K562 (cell line): Measurements from ENCODE around the gene IDI2. TPM values are rescaled to one million over a fixed set of nuclear protein-coding genes. Genes with fewer than 3 reads are reported as not detected.

ENCODE experiments used
- ATF4 ChIP-seq: fragments of 450-650 bp; formaldehyde crosslinking; IDR thresholded peaks from 2 replicates; pipeline ENCODE4 v1.4.0; 2022; ENCODE audit warnings: mild to moderate bottlenecking, moderate library complexity
- BHLHE40 ChIP-seq: IDR thresholded peaks from 2 replicates; pipeline ENCODE4 v1.6.1; 2011; ENCODE audit warnings: low read length, improper control_type of control experiment
- BRF1 ChIP-seq: IDR thresholded peaks from 3 replicates; pipeline ENCODE4 v1.6.1; 2011; ENCODE audit warnings: borderline replicate concordance, mild to moderate bottlenecking; ENCODE audit not compliant: insufficient read length; ENCODE audit errors: extremely low read depth
- DEAF1 ChIP-seq: fragments of 450-650 bp; formaldehyde crosslinking; IDR thresholded peaks from 2 replicates; pipeline ENCODE4 v1.4.0; 2020; ENCODE audit warnings: mild to moderate bottlenecking, moderate library complexity
- ELK1 ChIP-seq: sonication (generic); formaldehyde crosslinking; IDR thresholded peaks from 2 replicates; pipeline ENCODE4 v1.8.1; 2022; ENCODE audit warnings: missing genetic modification reagents
- HCFC1 ChIP-seq: IDR thresholded peaks from 2 replicates; pipeline ENCODE4 v1.6.1; 2012; ENCODE audit warnings: low read depth, low read length, improper control_type of control experiment
- L3MBTL2 ChIP-seq: fragments of 450-650 bp; IDR thresholded peaks from 2 replicates; pipeline ENCODE4 v1.6.1; 2016; ENCODE audit warnings: mild to moderate bottlenecking, moderate library complexity
- LEF1 ChIP-seq: fragments of 450-650 bp; IDR thresholded peaks from 2 replicates; pipeline ENCODE4 v1.6.1; 2016; ENCODE audit warnings: mild to moderate bottlenecking
- MCM2 ChIP-seq: fragments of 450-650 bp; IDR thresholded peaks from 2 replicates; pipeline ENCODE4 v1.6.1; 2017; ENCODE audit warnings: low read depth, mild to moderate bottlenecking
- NFE2L1 ChIP-seq: fragments of 450-650 bp; IDR thresholded peaks from 2 replicates; pipeline ENCODE4 v1.6.1; 2016; ENCODE audit warnings: missing genetic modification characterization, low read depth, mild to moderate bottlenecking, missing compliant biosample characterization, moderate library complexity, borderline replicate concordance
- POLR2AphosphoS2 ChIP-seq: IDR thresholded peaks from 2 replicates; pipeline ENCODE4 v1.6.1; 2012; ENCODE audit warnings: low read length, improper control_type of control experiment
- RBM17 ChIP-seq: fragments of 200-400 bp; formaldehyde crosslinking; IDR thresholded peaks from 2 replicates; pipeline ENCODE4 v1.6.1; 2017; ENCODE audit warnings: low read depth, mild to moderate bottlenecking, low read length, borderline replicate concordance
- RERE ChIP-seq: sonication (generic); formaldehyde crosslinking; IDR thresholded peaks from 2 replicates; pipeline ENCODE4 v1.8.0; 2023; ENCODE audit warnings: missing genetic modification reagents, mild to moderate bottlenecking, borderline replicate concordance
- RFX7 ChIP-seq: fragments of 250-450 bp; sonication (Bioruptor Pico); IDR thresholded peaks from 2 replicates; pipeline ENCODE4 v1.5.1; 2021; ENCODE audit warnings: mild to moderate bottlenecking
- TCFL5 ChIP-seq: fragments of 250-450 bp; sonication (Bioruptor Pico); conservative IDR thresholded peaks from 2 replicates; pipeline ENCODE4 v1.6.1; 2021; ENCODE audit warnings: mild to moderate bottlenecking, moderate library complexity, matching md5 sums
- TFAM ChIP-seq: fragments of 250-450 bp; sonication (Bioruptor Pico); conservative IDR thresholded peaks from 2 replicates; pipeline ENCODE4 v1.5.0; 2021; ENCODE audit warnings: mild to moderate bottlenecking, moderate library complexity
- THAP7 ChIP-seq: fragments of 250-450 bp; sonication (Bioruptor Pico); IDR thresholded peaks from 2 replicates; pipeline ENCODE4 v1.5.0; 2021
- ZNF324 ChIP-seq: fragments of 250-450 bp; sonication (Bioruptor Pico); IDR thresholded peaks from 2 replicates; pipeline ENCODE4 v1.4.0; 2020; ENCODE audit warnings: mild to moderate bottlenecking
- ZNF77 ChIP-seq: fragments of 250-450 bp; sonication (Bioruptor Pico); IDR thresholded peaks from 2 replicates; pipeline ENCODE4 v1.5.0; 2020
- polyA plus RNA-seq, 8 experiments: library from polyadenylated mRNA; depleted of rRNA in 4 of 8; stranded (reverse) in 5 of 8; unstranded in 3 of 8; fragments of >200 nt; fragmentation: Nextera tagmentation in 2 of 8; fragmentation: Illumina TruSeq in 1 of 8; extraction: Ambion mirVana in 2 of 8; extraction: Trizol in 1 of 8; gene quantifications; 2 replicates each; pipeline versions ENCODE4 v1.2.1 to v1.2.3, GENCODE V29; 2011 to 2014; ENCODE audit warnings: inconsistent platforms in 1 of 8, missing spikeins in 1 of 8
- total RNA-seq, 7 experiments: library from RNA; depleted of rRNA in 6 of 7; stranded (reverse); fragments of >200 nt in 6 of 7; fragmentation: Illumina TruSeq in 2 of 7; extraction: Trizol in 2 of 7; gene quantifications; 2 replicates each; pipeline versions ENCODE4 v1.2.1 to v1.2.3, GENCODE V29; 2011 to 2021; ENCODE audit warnings: low replicate concordance in 1 of 7

Gene IDI2
- total and polyA plus RNA-seq, 9 of the 15 experiments (the other 6 are each of a cell fraction or from before 2014, with no cell fraction given) = not detected

GRCh38 chr10:1048732-1049424, 23.2 kb upstream of the IDI2 start, which contains the start of gene IDI1 (continued):
- TF ChIP-seq ELK1 = no peak
- TF ChIP-seq BRF1 = no peak
- TF ChIP-seq RBM17 = no peak
- TF ChIP-seq ZNF77 (CRISPR knock-in tag) = no peak
- TF ChIP-seq DEAF1 = no peak
- no peak for TF ChIP-seq TFAM (CRISPR knock-in tag)
- TF ChIP-seq TCFL5 (CRISPR knock-in tag) = no peak
- TF ChIP-seq RERE (CRISPR knock-in tag) = no peak
- no peak for TF ChIP-seq ZNF324 (CRISPR knock-in tag)
- peak; percentile 97 for TF ChIP-seq L3MBTL2
- peak; percentile 14; the same call in 1 of the 2 replicates for TF ChIP-seq BHLHE40
- TF ChIP-seq RFX7 (CRISPR knock-in tag) = no peak
- TF ChIP-seq LEF1 = no peak
- TF ChIP-seq MCM2 = no peak
- TF ChIP-seq HCFC1 = peak; percentile 31
- TF ChIP-seq ATF4 = 0 out of 2 replicates have a peak, but pooled peaks have one; percentile 11
- no peak for TF ChIP-seq NFE2L1 (tag)
- TF ChIP-seq THAP7 (CRISPR knock-in tag) = peak; percentile 81; the same call in 1 of the 2 replicates
- 0 out of 2 replicates have a peak, but pooled peaks have one; percentile 91 for TF ChIP-seq POLR2AphosphoS2
